ENCODE measurements around the gene TRANK1. TPM values are rescaled to one million over a fixed set of nuclear protein-coding genes. Genes with fewer than 3 reads are reported as not detected.

The TRANK1 gene
- total RNA-seq, 5 donors from 2014 or later (not counting 1 experiment from before 2014, with no cell fraction given) = 96.0 to 160 (median 127) TPM

DNA sequence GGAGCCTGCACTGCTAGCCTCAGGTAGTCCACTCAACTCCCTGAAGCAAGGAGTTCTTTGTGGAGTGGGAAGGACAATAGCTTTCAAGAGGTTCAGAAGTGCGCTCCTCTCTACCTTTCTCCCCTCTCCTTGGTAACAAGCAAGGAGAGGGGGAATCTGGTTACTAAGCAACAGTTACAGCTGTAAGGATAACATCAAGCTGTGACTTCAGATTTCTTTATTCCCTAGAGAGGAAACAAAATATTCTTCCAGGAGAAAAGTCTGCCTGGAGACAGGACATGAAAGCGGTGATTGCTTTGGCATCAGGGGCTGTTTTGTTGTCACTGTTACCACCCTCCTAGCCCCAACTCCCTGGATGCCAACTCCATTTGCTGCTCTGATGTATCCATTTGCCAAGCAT, 70.4 kb downstream of the TRANK1 start:
- Histone ChIP-seq H3K27me3 (replicated peaks in 1 of 2; ENCODE audit: control insufficient read depth in 2 of 2, extremely low read depth in 1 of 2, insufficient read depth in 2 of 2, low read length in 1 of 2) (no peaks in the 10 kb centered on the region), H3K4me3 (ENCODE audit: control insufficient read depth in 1 of 2, extremely low read depth in 1 of 2, low read length in 1 of 2) (no peak overlapping the region), H3K9me3 (no peaks in the 10 kb centered on the region), H3K4me1 (ENCODE audit: control insufficient read depth in 1 of 2, extremely low read depth in 1 of 2, insufficient read depth in 2 of 2, low read length in 2 of 2) (peaks cover 23 to 30% of the 10 kb centered on the region in 2 experiments), H3K36me3 (ENCODE audit: control insufficient read depth in 2 of 2, extremely low read depth in 1 of 2, insufficient read depth in 1 of 2, low read length in 1 of 2) (peaks cover 0 to 29% of the 10 kb centered on the region in 2 donors), H3K27ac (ENCODE audit: low read length) (peak overlapping the region; percentile 89)
- Mint-ChIP-seq H3K36me3 (peaks cover 36% of the 10 kb centered on the region), H3K4me1 (peaks cover 47 to 63% (median 51%) of the 10 kb centered on the region in 3 donors), H3K27me3 (no peaks in the 10 kb centered on the region), H3K4me3 (no peak overlapping the region), H3K27ac (peak overlapping the region; percentile 94 to 99), H3K9me3 (no peaks in the 10 kb centered on the region)
- ChIA-PET POLR2A (interaction anchor here in 1 of 2 donors (1.1 kb wide), 1 partner anchor 15 kb away, joined by 6 read pairs; no protein-coding TSS in a partner anchor), CTCF (interaction anchor here (0.5 to 1.0 kb wide), 4 partner anchors 10 to 61 kb away, joined by 3 to 6 read pairs (median 3); no protein-coding TSS in a partner anchor)
- WGBS (ENCODE audit: insufficient coverage) = 100% methylated on average over 1 of the region's 2 CpGs
- ATAC-seq (replicated peaks in 1 of 4) (no peak), DNase-seq (no peak)

DNA sequence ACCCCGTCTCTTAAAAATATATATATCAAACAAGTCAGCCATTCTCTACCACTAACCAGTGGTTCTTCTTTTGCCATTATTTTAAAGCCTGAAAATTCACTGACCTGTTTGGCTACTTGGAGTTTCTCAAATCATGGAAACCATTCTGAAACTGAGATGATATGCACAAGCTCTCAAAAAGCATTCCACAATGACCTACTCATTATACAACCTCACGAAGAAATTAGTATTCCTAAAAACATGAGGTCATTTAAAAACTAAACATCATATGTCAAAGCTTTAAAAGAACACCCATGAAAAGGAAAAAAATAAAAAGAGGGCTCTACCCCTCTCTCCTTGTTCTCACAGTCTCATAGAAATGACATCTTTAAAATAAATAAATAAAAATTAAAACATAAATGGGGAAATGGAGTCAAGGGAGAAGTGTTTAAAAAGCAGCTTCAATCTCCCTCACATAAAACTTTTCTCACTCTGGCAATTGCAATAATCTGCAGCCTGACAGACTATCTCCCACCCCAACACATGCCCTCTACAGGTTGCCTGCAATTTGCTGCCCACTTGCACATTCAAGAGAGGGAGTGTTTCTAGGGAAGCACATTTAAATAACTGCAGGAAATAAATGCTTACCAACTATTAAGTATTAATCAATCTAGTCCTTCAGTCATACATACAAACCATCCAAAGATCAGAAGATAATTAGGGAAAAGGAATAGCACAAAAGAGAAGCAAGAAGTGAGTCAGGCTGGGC, 73.3 kb downstream of the TRANK1 start:
- peak overlapping the region; percentile 7 to 66 for H3K27ac Mint-ChIP-seq
- H3K4me3 Mint-ChIP-seq = no peak overlapping the region
- POLR2A ChIA-PET = interaction anchor here in 1 of 2 donors (0.6 kb wide), 1 partner anchor 13 kb away, joined by 3 read pairs; no protein-coding TSS in a partner anchor
- Histone ChIP-seq H3K9me3 (no peaks in the 10 kb centered on the region), H3K27me3 (replicated peaks in 1 of 2; ENCODE audit: control insufficient read depth in 2 of 2, extremely low read depth in 1 of 2, insufficient read depth in 2 of 2, low read length in 1 of 2) (no peaks in the 10 kb centered on the region), H3K27ac (ENCODE audit: low read length) (no peak overlapping the region), H3K4me1 (ENCODE audit: control insufficient read depth in 1 of 2, extremely low read depth in 1 of 2, insufficient read depth in 2 of 2, low read length in 2 of 2) (peaks cover 8 to 25% of the 10 kb centered on the region in 2 experiments), H3K4me3 (ENCODE audit: control insufficient read depth in 1 of 2, extremely low read depth in 1 of 2, low read length in 1 of 2) (no peak overlapping the region), H3K36me3 (ENCODE audit: control insufficient read depth in 2 of 2, extremely low read depth in 1 of 2, insufficient read depth in 1 of 2, low read length in 1 of 2) (peaks cover 0 to 44% of the 10 kb centered on the region in 2 donors)
- no peak for DNase-seq
- CTCF ChIA-PET = interaction anchor here (0.7 to 1.0 kb wide), 3 partner anchors 29 to 87 kb away, joined by 3 read pairs; no protein-coding TSS in a partner anchor
- ATAC-seq (replicated peaks in 1 of 4) = no peak
- no peaks in the 10 kb centered on the region for H3K9me3 Mint-ChIP-seq
- H3K36me3 Mint-ChIP-seq = peaks cover 44% of the 10 kb centered on the region
- H3K27me3 Mint-ChIP-seq = no peaks in the 10 kb centered on the region
- peaks cover 35 to 51% (median 43%) of the 10 kb centered on the region in 3 donors for H3K4me1 Mint-ChIP-seq
- 90% methylated on average over 2 of the region's 2 CpGs for WGBS (ENCODE audit: insufficient coverage)

DNA sequence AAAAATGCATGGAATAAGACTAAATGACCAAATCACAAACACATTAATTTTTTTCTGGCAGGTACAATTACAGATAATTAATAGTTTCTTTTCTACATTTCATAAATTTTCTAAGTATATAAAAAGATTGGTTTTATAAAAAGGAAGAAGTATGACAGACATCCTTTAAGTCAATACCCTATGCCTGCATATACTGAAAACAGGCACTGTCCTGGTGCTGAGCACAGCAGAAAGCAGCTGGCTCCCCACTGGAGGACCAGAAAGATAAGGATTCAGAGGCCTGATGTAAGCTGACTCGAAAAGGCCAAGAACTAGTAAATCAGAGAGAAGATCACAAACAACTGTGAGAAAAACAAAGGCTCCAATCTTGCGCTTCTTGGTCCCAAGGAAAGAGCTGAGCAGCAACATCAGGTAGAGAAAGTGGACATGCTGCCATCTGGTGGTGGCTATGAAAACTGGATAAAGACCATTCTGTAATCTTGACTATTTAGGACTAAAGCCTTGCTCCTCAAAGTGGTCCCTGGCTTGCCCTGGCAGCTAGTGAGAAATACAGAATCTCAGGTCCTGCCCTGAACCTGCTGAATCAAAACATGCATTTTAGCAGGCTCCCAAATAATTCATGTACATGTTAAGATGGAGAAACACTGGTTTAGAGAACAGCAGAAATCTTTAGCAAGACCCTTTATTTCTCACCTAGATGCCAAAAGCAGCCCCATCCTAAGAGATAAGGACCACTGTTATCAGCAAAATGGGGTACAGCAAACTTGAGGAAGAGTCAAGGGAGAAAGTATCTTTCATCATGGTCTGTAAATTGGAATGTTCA, 76.0 kb downstream of the TRANK1 start:
- Histone ChIP-seq H3K27me3 (replicated peaks in 1 of 2; ENCODE audit: control insufficient read depth in 2 of 2, extremely low read depth in 1 of 2, insufficient read depth in 2 of 2, low read length in 1 of 2) (no peaks in the 10 kb centered on the region), H3K4me3 (ENCODE audit: control insufficient read depth in 1 of 2, extremely low read depth in 1 of 2, low read length in 1 of 2) (no peak overlapping the region), H3K36me3 (ENCODE audit: control insufficient read depth in 2 of 2, extremely low read depth in 1 of 2, insufficient read depth in 1 of 2, low read length in 1 of 2) (peaks cover 0 to 49% of the 10 kb centered on the region in 2 donors), H3K9me3 (no peaks in the 10 kb centered on the region), H3K27ac (ENCODE audit: low read length) (no peak overlapping the region), H3K4me1 (ENCODE audit: control insufficient read depth in 1 of 2, extremely low read depth in 1 of 2, insufficient read depth in 2 of 2, low read length in 2 of 2) (peaks cover 4 to 10% of the 10 kb centered on the region in 2 experiments)
- peaks cover 45% of the 10 kb centered on the region for H3K36me3 Mint-ChIP-seq
- ChIA-PET POLR2A (interaction anchor here in 1 of 2 donors (0.6 kb wide), 1 partner anchor 1107 kb away, joined by 6 read pairs; no protein-coding TSS in a partner anchor), CTCF (interaction anchor here (0.6 to 2.6 kb wide), 17 partner anchors 8 to 185 kb away, joined by 3 to 13 read pairs (median 4); partner anchors contain the start of gene MLH1 (in 1 of the 2))
- ATAC-seq (replicated peaks in 1 of 4) (peak; percentile 78 to 83 (median 79)), DNase-seq (peak in 31 of 35 experiments; percentile 5 to 84 (median 35))
- WGBS (ENCODE audit: insufficient coverage) = 20% methylated on average over 2 of the region's 2 CpGs
- H3K9me3 Mint-ChIP-seq = no peaks in the 10 kb centered on the region
- H3K27ac Mint-ChIP-seq = peak overlapping the region; percentile 44 to 76
- peaks cover 28 to 46% (median 37%) of the 10 kb centered on the region in 3 donors for H3K4me1 Mint-ChIP-seq
- no peak overlapping the region for H3K4me3 Mint-ChIP-seq
- no peaks in the 10 kb centered on the region for H3K27me3 Mint-ChIP-seq

DNA sequence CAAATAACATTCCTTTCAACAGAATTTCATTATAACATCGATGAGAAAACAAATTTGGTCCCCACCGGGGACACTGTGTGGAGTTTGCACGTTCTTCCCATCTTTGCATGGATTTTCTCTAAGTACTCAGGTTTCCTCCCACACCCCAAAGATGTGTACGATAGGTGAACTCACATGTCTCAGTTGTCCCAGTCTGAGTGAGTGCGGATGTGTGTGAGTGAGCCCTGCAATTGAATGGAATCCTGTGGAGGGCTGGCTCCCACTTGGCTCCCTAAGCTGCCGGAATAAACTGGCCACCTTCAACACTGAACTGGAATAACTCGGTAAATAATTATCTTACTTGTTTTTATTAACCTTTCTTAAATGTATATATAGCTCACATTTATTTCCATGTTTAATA, 77.0 kb downstream of the TRANK1 start:
- Mint-ChIP-seq H3K27me3 (no peaks in the 10 kb centered on the region), H3K4me1 (peaks cover 28 to 51% (median 36%) of the 10 kb centered on the region in 3 donors)
- POLR2A ChIA-PET = interaction anchor here in 1 of 2 donors (0.6 kb wide), 1 partner anchor 9 kb away, joined by 3 read pairs; no protein-coding TSS in a partner anchor

DNA sequence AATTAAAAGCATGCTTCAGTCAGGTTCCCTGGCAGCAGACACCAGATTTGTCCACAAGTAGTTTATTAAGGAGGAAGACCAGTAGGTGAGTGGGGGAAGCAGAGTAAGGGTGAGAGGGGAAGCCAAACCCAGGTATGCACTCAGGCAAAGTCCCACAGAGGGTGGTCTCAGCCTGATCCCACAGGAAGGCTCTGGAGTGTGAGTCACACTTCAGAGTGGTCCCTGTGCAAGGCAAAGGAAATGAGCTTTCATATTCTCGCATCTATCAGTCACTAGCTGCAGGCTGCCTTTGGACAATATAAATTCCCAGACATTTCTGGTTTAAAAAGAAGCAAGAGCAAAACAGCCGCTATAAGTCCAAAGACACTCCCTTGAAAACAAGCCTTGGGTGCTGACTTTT, 78.5 kb downstream of the TRANK1 start:
- H3K36me3 ChIP-seq (ENCODE audit: control insufficient read depth in 2 of 2, extremely low read depth in 1 of 2, insufficient read depth in 1 of 2, low read length in 1 of 2) = peaks cover 0 to 61% of the 10 kb centered on the region in 2 donors
- ATAC-seq (replicated peaks in 1 of 4) (no peak), DNase-seq (no peak)
- Mint-ChIP-seq H3K4me3 (no peak overlapping the region), H3K27me3 (no peaks in the 10 kb centered on the region), H3K36me3 (peaks cover 49% of the 10 kb centered on the region), H3K4me1 (peaks cover 32 to 47% (median 33%) of the 10 kb centered on the region in 3 donors), H3K27ac (peak overlapping the region; percentile 52 to 56), H3K9me3 (no peaks in the 10 kb centered on the region)
- H3K4me3 ChIP-seq (ENCODE audit: control insufficient read depth in 1 of 2, extremely low read depth in 1 of 2, low read length in 1 of 2) = no peak overlapping the region
- CTCF ChIA-PET = interaction anchor here in 1 of 2 donors (1.7 kb wide), 1 partner anchor 36 kb away, joined by 4 read pairs; no protein-coding TSS in a partner anchor
- H3K4me1 ChIP-seq (ENCODE audit: control insufficient read depth in 1 of 2, extremely low read depth in 1 of 2, insufficient read depth in 2 of 2, low read length in 2 of 2) = peaks cover 4 to 10% of the 10 kb centered on the region in 2 experiments
- WGBS (ENCODE audit: insufficient coverage) = 100% methylated on average over 2 of the region's 2 CpGs
- H3K27ac ChIP-seq (ENCODE audit: low read length) = no peak overlapping the region
- POLR2A ChIA-PET = no interaction called here
- no peaks in the 10 kb centered on the region for H3K27me3 ChIP-seq (replicated peaks in 1 of 2; ENCODE audit: control insufficient read depth in 2 of 2, extremely low read depth in 1 of 2, insufficient read depth in 2 of 2, low read length in 1 of 2)
- no peaks in the 10 kb centered on the region for H3K9me3 ChIP-seq

More for the DNA sequence above, 77.0 kb downstream of the TRANK1 start:
- Histone ChIP-seq H3K36me3 (ENCODE audit: control insufficient read depth in 2 of 2, extremely low read depth in 1 of 2, insufficient read depth in 1 of 2, low read length in 1 of 2) (peaks cover 0 to 56% of the 10 kb centered on the region in 2 donors), H3K4me1 (ENCODE audit: control insufficient read depth in 1 of 2, extremely low read depth in 1 of 2, insufficient read depth in 2 of 2, low read length in 2 of 2) (peaks cover 4 to 10% of the 10 kb centered on the region in 2 experiments), H3K4me3 (ENCODE audit: control insufficient read depth in 1 of 2, extremely low read depth in 1 of 2, low read length in 1 of 2) (no peak overlapping the region), H3K9me3 (no peaks in the 10 kb centered on the region), H3K27me3 (replicated peaks in 1 of 2; ENCODE audit: control insufficient read depth in 2 of 2, extremely low read depth in 1 of 2, insufficient read depth in 2 of 2, low read length in 1 of 2) (no peaks in the 10 kb centered on the region), H3K27ac (ENCODE audit: low read length) (no peak overlapping the region)
- H3K4me3 Mint-ChIP-seq = no peak overlapping the region
- WGBS (ENCODE audit: insufficient coverage) = 83% methylated on average over 2 of the region's 7 CpGs
- CTCF ChIA-PET = interaction anchor here (0.6 to 2.6 kb wide), 8 partner anchors 9 to 125 kb away, joined by 3 to 12 read pairs (median 4); partner anchors contain the start of gene EPM2AIP1 (in 1 of the 2)
- H3K9me3 Mint-ChIP-seq = no peaks in the 10 kb centered on the region
- H3K27ac Mint-ChIP-seq = peak overlapping the region in 1 of 2 donors; percentile 11
- peaks cover 52% of the 10 kb centered on the region for H3K36me3 Mint-ChIP-seq
- DNase-seq (no peak), ATAC-seq (replicated peaks in 1 of 4) (no peak)

Measured in T-cell (primary cell).